IPS DF 4.7 (cell line): ENCODE measurements around the gene DYNLT1.
"Not testable (repeated sequence)": the region's sequence is repeated elsewhere in the genome, so short reads cannot be mapped to it uniquely, and the experiment has no call there.

Source experiments
- DNase-seq: peaks from one replicate; pipeline ENCODE4 v3.0.0-alpha.2; 2013; ENCODE audit warnings: low spot score; ENCODE audit errors: extremely low read depth

Gene DYNLT1

GRCh38 chr6:158642097-158642601, 2.4 kb downstream of the DYNLT1 start:
- DNase-seq = no peak

- no peak for DNase-seq
These were observed 4.0 kb downstream of the DYNLT1 start for GRCh38 chr6:158640519-158640918.

- DNase-seq = no peak
These were observed 5.5 kb downstream of the DYNLT1 start for GRCh38 chr6:158639056-158639455.

- no peak for DNase-seq
These were observed 6.2 kb downstream of the DYNLT1 start for GRCh38 chr6:158638324-158638854.

GRCh38 chr6:158636778-158637177, 7.8 kb downstream of the DYNLT1 start:
- no peak for DNase-seq

GRCh38 chr6:158635427-158636073, 9.0 kb downstream of the DYNLT1 start:
- no peak for DNase-seq

GRCh38 chr6:158634695-158635426, 9.7 kb downstream of the DYNLT1 start:
- DNase-seq = no peak

GRCh38 chr6:158633127-158633526, 11.4 kb downstream of the DYNLT1 start:
- no peak for DNase-seq

GRCh38 chr6:158632538-158633119, 11.9 kb downstream of the DYNLT1 start:
- not testable (repeated sequence) for DNase-seq

GRCh38 chr6:158631678-158632537, 12.6 kb downstream of the DYNLT1 start:
- DNase-seq = no peak

GRCh38 chr6:158630938-158631616, 13.5 kb downstream of the DYNLT1 start:
- DNase-seq = no peak

GRCh38 chr6:158629367-158630221, 14.9 kb downstream of the DYNLT1 start:
- DNase-seq = no peak

- no peak for DNase-seq
These were observed 16.0 kb downstream of the DYNLT1 start for GRCh38 chr6:158628542-158628941.

- DNase-seq = no peak
These were observed 16.7 kb downstream of the DYNLT1 start for GRCh38 chr6:158627940-158628211.

GRCh38 chr6:158627168-158627939, 17.2 kb downstream of the DYNLT1 start:
- no peak for DNase-seq

- DNase-seq = no peak
These were observed 18.0 kb downstream of the DYNLT1 start for GRCh38 chr6:158626360-158627167.

- DNase-seq = no peak
These were observed 18.6 kb downstream of the DYNLT1 start for GRCh38 chr6:158625881-158626305.
